ENCODE results near the gene SMURF1.

DNA sequence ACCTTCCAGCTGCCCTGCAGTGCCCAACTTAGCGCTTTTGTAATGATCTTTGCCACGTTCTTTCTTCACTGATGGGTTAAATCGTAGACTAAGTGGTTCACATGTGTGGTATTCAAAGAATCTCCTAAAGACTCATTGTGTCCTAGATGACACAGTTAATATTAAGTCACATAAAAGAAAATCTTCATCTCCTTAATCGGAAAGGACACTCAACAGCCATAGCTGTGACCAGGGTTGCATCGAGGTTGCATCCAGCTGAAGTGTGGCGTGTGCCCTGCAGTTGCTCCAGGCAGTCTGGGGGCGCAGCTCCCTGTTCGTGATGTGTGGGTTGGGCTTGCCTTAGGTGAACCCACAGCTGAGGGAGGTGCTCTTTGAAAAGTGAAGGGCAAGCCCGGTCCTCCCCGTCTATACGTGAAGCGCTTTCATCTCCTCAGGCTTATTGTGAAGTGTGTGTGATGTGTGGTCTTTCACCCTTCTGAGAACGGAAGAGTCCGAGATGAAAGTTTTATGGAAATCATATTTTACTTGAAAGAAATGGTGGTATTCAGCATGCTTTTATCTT is 142.9 kb downstream of the SMURF1 start:
- TF ChIP-seq, protein P1, sequence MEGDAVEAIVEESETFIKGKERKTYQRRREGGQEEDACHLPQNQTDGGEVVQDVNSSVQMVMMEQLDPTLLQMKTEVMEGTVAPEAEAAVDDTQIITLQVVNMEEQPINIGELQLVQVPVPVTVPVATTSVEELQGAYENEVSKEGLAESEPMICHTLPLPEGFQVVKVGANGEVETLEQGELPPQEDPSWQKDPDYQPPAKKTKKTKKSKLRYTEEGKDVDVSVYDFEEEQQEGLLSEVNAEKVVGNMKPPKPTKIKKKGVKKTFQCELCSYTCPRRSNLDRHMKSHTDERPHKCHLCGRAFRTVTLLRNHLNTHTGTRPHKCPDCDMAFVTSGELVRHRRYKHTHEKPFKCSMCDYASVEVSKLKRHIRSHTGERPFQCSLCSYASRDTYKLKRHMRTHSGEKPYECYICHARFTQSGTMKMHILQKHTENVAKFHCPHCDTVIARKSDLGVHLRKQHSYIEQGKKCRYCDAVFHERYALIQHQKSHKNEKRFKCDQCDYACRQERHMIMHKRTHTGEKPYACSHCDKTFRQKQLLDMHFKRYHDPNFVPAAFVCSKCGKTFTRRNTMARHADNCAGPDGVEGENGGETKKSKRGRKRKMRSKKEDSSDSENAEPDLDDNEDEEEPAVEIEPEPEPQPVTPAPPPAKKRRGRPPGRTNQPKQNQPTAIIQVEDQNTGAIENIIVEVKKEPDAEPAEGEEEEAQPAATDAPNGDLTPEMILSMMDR (IDR thresholded peaks at IDR 0.05): no peak
- TF ChIP-seq ZFX (IDR thresholded peaks at IDR 0.05; ENCODE audit: borderline replicate concordance): no peak
